Measurements from ENCODE around the gene UGT2A1.
"Not testable (repeated sequence)": the region's sequence is repeated elsewhere in the genome, so short reads cannot be mapped to it uniquely, and the experiment has no call there.

Gene UGT2A1

GRCh38 chr4:69653147-69653546 is at the start of gene UGT2A1:
UGT2A1 (minus strand) TSS chr4:69653247; CDS start chr4:69647644, 5,603 bp downstream.
- DNase-seq (ENCODE audit: low spot score), result no peak

GRCh38 chr4:69702201-69702600 is 49.2 kb upstream of the UGT2A1 start:
- DNase-seq (ENCODE audit: low spot score), result no peak

- no peak for DNase-seq (ENCODE audit: low spot score)
These were observed 48.6 kb upstream of the UGT2A1 start for GRCh38 chr4:69701696-69702095.

- DNase-seq (ENCODE audit: low spot score), result no peak
These were observed 44.6 kb upstream of the UGT2A1 start for GRCh38 chr4:69697536-69698242.

- peak; percentile 28 for DNase-seq (ENCODE audit: low spot score)
These were observed 36.6 kb upstream of the UGT2A1 start for GRCh38 chr4:69689599-69689998.

GRCh38 chr4:69684804-69685203 is 31.8 kb upstream of the UGT2A1 start:
- no peak for DNase-seq (ENCODE audit: low spot score)

- no peak for DNase-seq (ENCODE audit: low spot score)
These were observed 15.6 kb upstream of the UGT2A1 start for GRCh38 chr4:69668680-69669079.

- DNase-seq (ENCODE audit: low spot score), result not testable (repeated sequence)
These were observed 11.0 kb upstream of the UGT2A1 start for GRCh38 chr4:69664009-69664408.

GRCh38 chr4:69661130-69661803 is 8.2 kb upstream of the UGT2A1 start:
- DNase-seq (ENCODE audit: low spot score), result peak; percentile 17

- DNase-seq (ENCODE audit: low spot score), result no peak
These were observed 5.1 kb upstream of the UGT2A1 start for GRCh38 chr4:69658133-69658532.

- DNase-seq (ENCODE audit: low spot score), result no peak
These were observed 3.7 kb upstream of the UGT2A1 start for GRCh38 chr4:69656653-69657158.

- no peak for DNase-seq (ENCODE audit: low spot score)
These were observed 2.2 kb downstream of the UGT2A1 start for GRCh38 chr4:69650872-69651271.

- no peak for DNase-seq (ENCODE audit: low spot score)
These were observed 3.4 kb downstream of the UGT2A1 start for GRCh38 chr4:69649629-69650028.

GRCh38 chr4:69649207-69649606 is 3.8 kb downstream of the UGT2A1 start:
- DNase-seq (ENCODE audit: low spot score), result no peak

GRCh38 chr4:69642961-69643360 is 10.1 kb downstream of the UGT2A1 start:
- no peak for DNase-seq (ENCODE audit: low spot score)

- DNase-seq (ENCODE audit: low spot score), result no peak
These were observed 12.8 kb downstream of the UGT2A1 start for GRCh38 chr4:69640289-69640688.

GRCh38 chr4:69639542-69639941 is 13.5 kb downstream of the UGT2A1 start, which contains the start of gene UGT2A2:
UGT2A2 (minus strand) TSS chr4:69639642; CDS start chr4:69639640, 2 bp downstream.
- DNase-seq (ENCODE audit: low spot score), result no peak

- no peak for DNase-seq (ENCODE audit: low spot score)
These were observed 35.9 kb downstream of the UGT2A1 start for GRCh38 chr4:69617083-69617694.

- DNase-seq (ENCODE audit: low spot score), result no peak
These were observed 42.6 kb downstream of the UGT2A1 start for GRCh38 chr4:69610484-69610883.

GRCh38 chr4:69601065-69601464 is 52.0 kb downstream of the UGT2A1 start:
- DNase-seq (ENCODE audit: low spot score), result no peak

GRCh38 chr4:69600013-69600412 is 53.0 kb downstream of the UGT2A1 start:
- DNase-seq (ENCODE audit: low spot score), result no peak

GRCh38 chr4:69594382-69594781 is 58.7 kb downstream of the UGT2A1 start:
- DNase-seq (ENCODE audit: low spot score), result no peak

- no peak for DNase-seq (ENCODE audit: low spot score)
These were observed 61.7 kb downstream of the UGT2A1 start for GRCh38 chr4:69591364-69591763.
